GM18511 (cell line): Measurements from ENCODE around the gene GALNT2.

ENCODE experiments used
- ATAC-seq: cut with Tn5 transposase; IDR thresholded peaks from one replicate; pipeline ENCODE4 v1.9.1; 2021; ENCODE audit warnings: mild to moderate bottlenecking, moderate library complexity; ENCODE audit not compliant: unreplicated experiment

Gene GALNT2

GRCh38 chr1:230284891-230285290, 217.9 kb downstream of the GALNT2 start:
- ATAC-seq = no peak

DNA sequence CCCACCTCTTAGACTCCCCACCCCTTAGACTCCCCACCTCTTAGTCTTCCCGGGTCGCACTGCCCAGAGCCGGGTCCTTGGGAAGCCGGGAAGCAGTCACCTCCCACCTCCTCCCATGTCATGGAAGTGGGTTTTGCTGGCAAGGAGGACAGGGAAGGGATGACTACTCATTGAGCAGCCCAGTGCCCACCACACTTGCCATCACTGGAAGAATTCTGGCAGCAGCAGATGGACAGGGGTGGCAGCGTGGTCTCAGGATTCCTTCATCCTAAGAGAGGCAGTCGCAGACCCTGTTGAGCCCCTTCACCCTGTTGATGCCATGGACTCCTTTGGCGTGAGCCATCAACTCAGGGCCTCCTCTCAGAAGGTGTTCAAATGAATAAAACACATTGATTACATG, 218.3 kb downstream of the GALNT2 start:
- no peak for ATAC-seq

DNA sequence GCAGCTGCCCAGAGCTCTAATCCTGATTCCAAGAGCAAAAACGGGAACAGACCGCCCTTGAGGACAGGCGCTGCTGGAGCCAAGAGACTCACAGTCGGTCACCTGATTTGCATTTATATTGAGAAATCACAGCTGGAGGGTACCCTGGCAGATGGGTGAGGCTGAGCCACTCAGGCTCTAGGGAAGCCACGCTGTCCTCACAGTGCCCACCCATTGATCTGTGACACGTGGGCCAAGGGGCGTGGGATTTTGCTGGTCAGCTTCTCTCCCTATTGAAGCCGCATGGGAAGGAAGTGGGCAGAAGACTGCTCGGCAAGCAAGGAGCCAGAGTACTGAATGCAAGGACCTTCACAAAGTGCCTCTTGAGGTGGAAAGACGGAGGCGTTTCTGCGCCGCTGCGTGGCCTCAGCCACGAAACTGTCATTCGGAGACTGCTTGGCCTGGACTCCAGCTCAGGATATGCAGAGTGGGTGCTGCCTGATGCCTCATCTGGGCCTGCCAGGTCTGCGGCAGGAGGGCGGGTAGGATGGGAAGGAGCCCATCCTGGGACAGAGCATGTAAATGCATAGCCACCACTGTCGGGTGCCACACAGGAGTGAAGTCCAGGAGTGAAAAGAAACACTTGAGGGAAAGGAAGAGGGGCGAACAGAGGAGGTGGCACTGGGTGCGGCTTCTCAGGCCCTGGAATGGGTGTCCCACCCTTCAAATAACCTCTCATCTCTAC, 219.3 kb downstream of the GALNT2 start:
- ATAC-seq = no peak

- no peak for ATAC-seq
Measured at GRCh38 chr1:230286890-230287269, 219.8 kb downstream of the GALNT2 start.

- ATAC-seq = no peak
Measured at GRCh38 chr1:230287674-230288315, 220.8 kb downstream of the GALNT2 start.

DNA sequence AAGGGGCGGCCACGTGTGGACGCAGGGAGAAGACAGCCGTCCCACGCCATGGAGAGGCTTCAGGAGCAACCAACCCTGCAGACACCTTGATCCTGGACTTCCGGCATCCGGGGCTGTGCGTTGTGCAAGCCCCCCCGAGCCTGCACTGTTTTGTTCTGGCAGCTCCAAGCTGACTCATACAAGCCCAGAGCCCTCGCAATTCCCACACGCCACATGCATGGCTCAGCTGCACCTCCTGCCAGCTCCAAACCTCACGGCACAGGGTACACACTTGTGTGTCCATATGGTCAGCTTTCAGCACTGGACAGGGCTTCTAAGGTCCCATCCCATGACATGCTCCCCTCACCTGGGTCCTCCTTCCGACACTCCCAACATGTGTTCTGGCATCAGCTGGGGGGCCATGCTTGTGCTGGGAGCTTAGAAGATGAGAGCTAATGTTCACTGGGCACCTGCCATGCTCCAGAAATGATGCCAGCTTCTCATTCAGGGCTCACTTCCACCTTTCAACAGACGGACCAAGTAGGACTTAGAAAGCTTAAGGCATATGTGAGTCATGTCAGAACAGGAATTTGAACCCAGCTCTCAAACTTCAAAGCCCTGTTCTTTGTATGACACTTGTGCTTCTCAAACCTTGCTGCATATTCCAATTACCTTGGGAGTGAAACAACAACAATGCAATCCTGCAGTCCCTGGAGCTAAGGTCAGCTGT, 221.8 kb downstream of the GALNT2 start:
- ATAC-seq = no peak

DNA sequence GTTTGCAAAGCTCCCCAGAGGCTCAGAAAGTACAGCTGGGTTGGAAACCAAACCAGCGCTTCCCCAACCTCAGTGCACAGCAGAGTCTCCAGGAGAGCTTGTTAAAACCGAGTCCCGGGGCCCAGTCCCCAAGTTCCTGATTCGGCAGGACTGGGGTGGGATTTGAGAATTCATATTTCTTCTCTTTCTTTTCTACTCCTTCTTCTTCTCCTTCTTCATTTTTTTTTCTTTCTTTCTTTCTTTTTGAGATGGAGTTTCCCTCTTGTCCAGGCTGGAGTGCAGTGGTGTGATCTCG, 222.3 kb downstream of the GALNT2 start:
- no peak for ATAC-seq

DNA sequence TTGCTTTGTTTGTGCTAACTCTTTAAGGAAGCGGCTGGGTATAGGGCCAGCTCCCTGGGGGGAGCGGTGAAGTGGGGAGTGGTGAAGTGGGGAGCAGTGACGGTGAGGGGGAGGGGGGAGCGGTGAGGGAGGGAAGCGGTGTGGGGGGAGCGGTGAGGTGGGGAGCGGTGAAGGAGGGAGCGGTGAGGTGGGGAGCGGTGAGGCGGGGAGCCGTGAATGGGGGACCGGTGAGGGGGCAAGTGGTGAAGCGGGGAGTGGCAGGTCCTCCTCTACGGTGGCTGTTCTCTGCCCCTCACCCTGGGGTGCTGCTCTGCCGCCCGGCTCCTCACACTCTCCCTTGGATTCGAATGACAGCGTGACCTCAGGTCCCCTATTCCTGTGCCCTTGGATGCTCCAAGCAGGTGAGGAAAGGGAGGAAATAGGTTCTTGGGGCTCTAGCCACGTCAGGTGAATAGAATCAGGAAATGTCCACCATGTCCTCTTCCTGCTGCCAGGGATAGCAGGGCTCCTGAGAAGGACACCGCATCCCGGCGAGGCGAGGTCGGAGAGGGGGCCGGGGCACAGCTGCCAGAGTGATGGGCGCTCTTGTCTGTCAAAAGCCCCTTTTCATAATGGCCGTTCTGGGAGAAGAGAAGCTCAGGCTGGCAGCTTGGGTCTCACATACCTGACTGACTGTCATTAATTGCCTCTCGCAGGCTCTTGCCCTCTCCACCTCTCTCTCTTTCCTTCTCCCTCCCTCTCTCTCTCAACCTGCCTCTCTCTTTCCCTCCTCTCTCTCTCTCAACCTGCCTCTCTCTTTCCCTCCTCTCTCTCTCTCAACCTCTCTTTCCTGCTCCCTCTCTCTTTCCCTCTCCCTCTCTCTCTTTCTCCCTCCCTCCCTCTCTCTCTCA, 224.9 kb downstream of the GALNT2 start:
- no peak for ATAC-seq

DNA sequence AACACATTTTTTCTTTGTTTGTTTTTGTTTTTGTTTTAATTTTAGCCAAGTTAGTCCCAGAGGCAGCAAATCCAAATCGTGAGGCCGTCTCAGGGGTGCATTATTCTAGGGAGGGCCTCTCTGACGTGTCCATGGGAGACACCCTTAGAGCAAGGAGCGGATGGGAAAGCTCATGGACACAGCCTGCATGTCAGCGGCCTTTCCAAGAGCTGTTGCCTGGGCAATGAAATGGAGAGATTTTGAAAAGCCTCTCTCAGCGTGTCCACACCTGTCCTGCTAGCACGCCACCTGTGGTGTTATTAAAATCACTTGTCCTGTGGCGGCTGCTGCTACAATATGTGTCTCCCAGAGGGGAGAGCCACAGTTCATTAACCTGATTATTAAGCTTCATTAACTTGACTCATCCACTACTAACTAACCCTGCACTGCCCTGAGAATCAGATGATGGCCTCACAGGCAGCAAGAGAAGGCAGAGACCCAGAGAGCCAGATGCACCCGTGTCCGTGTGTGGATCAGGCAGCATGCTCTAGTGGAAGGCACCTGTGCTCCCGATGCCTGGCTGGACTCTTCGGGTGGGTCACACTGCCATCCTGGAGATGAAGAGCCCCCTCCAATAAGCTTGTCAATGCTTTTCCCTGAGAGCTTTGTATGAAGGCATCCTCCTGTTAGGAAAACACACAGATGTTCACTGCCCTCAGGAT, 225.8 kb downstream of the GALNT2 start:
- no peak for ATAC-seq

- no peak for ATAC-seq
Measured at GRCh38 chr1:230293390-230293700, 226.3 kb downstream of the GALNT2 start.

- ATAC-seq = no peak
Measured at GRCh38 chr1:230295367-230295766, 228.3 kb downstream of the GALNT2 start.

DNA sequence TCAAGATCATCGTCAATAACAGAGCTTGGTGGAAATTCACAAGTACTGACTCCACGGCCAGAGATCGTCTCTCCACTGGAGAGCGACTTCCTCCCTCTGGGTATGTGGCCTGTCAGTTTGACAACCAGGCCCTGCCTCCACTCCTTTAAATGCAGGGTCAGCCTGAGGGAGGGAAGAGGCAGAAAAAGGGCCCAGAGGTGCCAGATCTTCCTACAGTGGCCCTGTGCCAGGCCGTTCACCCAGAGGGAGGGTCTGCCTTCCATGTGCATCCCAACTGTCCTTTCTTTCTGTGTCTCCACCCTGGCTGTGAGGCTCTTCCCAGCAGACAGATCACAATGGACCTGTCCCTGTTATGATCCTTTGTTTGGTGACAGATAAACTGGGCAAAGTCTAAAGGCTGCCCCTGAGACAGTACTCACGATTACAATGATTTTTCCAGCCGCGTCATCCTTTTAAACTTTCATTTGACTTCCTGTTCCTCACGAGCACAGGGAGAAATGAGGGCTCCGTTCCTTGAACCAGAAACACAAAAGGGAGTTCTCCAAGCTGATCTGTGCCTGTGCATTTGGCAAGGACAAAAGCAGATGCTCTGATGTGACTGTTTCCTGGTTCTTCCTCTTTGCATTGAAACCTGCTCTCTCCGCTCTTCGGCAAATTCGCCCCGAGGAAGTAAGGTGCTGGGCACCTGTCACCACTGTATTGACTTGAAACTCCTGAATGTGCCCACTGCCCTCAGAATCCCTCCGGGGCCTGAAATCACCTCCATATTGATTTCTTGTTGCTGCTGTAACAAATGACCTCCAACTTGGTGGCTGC, 232.4 kb downstream of the GALNT2 start:
- no peak for ATAC-seq

- ATAC-seq = no peak
Measured at GRCh38 chr1:230300322-230301301, 233.6 kb downstream of the GALNT2 start.

DNA sequence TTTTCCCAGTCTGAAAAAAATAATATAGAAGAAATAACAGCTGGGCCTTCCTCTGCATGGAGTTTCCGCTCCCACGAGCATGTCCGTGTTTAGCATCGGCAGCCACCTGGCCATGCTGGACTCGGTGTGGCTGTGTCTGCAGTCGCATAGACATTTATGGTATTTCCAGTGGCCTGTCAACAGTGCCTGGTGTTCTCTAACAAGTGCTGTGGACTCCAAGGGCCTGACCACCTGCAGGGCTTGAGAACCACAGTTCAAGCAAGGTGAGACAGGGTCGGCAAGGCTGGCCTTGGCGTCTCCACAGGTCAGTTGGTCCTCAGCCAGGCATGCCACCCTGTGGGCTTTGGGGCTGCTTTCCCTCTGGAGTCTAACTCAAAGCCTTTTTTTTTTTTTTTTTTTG, 234.3 kb downstream of the GALNT2 start:
- ATAC-seq = no peak

GRCh38 chr1:230301822-230302221, 234.8 kb downstream of the GALNT2 start:
- ATAC-seq = no peak

DNA sequence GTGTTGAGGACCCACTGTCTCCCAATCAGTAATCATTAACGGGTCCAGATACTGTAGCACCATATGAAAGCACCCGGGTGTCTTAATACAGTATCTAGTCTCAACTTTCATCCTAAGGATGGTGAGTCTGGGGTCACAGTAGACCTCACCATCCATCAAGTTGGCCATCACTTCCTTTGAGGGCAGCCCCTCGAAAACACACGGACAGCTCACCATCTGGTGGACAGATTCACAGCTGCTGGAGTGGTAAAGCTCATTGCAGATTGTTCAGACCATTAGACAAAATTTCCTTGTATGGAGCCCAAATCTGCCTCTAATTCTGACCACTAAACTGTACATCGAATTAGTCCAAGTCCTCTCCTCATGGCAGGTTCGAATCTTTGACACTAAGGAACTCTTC, 236.0 kb downstream of the GALNT2 start:
- no peak for ATAC-seq

DNA sequence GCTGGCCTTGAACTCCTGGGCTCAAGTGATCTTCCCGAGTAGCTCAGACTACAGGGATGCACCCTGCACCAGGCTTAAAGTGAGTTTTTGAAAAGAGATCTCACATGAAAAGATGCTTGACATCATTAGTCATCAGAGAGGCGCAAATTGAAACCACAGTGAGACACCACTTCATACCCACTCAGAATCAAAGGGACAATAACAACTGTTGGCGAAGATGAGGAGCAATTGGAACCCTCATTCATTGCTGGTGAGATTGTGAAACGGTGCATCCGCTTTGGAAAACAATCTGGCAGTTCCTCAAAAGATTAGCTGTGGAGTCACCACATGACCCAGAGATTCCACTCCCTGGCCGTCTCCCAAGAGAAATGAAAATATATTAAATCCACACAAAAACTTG, 236.8 kb downstream of the GALNT2 start:
- ATAC-seq = no peak

DNA sequence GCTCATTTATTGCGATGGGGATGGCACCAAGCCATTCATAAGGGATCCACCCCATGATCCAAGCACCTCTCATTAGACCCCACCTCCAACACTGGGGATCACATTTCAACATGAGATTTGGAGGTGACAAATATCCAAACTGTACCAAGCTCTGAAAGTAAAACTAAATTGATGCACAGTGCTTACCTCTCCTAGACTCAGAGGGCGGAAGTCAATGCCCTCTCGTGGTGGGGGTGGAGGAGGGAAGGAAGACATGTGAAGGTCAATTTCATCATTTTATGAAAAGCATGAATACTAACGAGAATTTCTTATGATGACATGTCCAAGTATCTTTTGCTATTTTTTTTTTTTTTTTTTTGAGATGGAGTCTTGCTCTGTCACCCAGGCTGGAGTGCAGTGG, 239.1 kb downstream of the GALNT2 start:
- peak; percentile 79 for ATAC-seq

- no peak for ATAC-seq
Measured at GRCh38 chr1:230307213-230307612, 240.2 kb downstream of the GALNT2 start.
